ENCODE data around the gene TTF1.
A peak's percentile ranks its signal among the peaks of the same experiment; 100 is the strongest.

TTF1 gene, protein sequence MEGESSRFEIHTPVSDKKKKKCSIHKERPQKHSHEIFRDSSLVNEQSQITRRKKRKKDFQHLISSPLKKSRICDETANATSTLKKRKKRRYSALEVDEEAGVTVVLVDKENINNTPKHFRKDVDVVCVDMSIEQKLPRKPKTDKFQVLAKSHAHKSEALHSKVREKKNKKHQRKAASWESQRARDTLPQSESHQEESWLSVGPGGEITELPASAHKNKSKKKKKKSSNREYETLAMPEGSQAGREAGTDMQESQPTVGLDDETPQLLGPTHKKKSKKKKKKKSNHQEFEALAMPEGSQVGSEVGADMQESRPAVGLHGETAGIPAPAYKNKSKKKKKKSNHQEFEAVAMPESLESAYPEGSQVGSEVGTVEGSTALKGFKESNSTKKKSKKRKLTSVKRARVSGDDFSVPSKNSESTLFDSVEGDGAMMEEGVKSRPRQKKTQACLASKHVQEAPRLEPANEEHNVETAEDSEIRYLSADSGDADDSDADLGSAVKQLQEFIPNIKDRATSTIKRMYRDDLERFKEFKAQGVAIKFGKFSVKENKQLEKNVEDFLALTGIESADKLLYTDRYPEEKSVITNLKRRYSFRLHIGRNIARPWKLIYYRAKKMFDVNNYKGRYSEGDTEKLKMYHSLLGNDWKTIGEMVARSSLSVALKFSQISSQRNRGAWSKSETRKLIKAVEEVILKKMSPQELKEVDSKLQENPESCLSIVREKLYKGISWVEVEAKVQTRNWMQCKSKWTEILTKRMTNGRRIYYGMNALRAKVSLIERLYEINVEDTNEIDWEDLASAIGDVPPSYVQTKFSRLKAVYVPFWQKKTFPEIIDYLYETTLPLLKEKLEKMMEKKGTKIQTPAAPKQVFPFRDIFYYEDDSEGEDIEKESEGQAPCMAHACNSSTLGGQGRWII

DNA sequence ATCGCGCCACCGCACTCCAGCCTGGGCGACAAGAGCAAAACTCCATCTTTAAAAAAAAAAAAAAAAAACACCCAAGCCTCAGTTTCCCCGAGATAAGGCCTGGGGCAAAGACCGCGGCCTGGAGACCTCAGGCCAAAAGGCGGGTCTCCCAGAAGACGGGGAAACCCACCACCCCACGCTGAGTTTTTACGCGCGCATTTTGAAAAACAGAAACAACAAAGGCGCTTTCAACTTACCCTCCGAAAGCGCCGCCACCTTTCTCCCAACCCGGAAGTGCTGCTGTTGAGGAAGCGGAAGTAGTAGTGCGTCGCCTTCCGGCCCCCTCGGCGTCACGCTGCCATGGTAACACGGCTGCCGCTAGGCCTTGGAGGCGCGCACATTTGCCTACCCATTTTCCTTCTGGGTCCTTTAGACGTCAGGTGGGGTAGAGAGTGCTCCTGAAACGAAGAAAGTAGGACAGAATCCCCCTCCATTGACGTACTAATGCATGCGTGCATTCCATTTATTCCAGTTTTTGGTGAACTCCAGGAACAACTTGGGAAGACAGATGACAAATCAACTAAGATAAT, at the start of gene TTF1:
Gene TTF1, minus strand, starts transcription at position 287 of the 569 bp plus-strand sequence. CDS start 4,019 bp downstream, outside the sequence.
- peak; percentile 72 for DNase-seq (ENCODE audit: low read depth)

- DNase-seq (ENCODE audit: low read depth) = no peak
These were observed 49.6 kb upstream of the TTF1 start for GRCh38 chr9:132456241-132456640.

- no peak for DNase-seq (ENCODE audit: low read depth)
These were observed 44.6 kb upstream of the TTF1 start for GRCh38 chr9:132451276-132451675.

DNA sequence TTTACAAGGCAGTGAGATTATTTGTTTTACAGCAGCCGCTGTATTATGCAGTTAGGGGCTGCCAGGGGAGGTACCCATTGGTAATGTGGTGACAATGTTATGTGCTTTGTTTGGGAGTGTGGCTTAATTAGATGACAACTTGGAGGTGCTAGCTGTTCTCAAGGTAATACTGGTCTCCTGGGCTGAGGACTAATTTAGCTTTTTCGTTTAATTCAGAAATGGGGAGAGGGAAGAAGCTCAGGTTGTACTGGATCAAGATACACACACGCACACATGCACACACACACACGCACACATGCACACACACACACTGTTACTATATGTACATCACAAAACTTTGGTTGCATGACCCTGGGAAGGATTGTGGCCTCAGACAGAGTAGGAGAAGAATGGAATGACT, 41.3 kb upstream of the TTF1 start:
- DNase-seq (ENCODE audit: low read depth) = no peak

DNA sequence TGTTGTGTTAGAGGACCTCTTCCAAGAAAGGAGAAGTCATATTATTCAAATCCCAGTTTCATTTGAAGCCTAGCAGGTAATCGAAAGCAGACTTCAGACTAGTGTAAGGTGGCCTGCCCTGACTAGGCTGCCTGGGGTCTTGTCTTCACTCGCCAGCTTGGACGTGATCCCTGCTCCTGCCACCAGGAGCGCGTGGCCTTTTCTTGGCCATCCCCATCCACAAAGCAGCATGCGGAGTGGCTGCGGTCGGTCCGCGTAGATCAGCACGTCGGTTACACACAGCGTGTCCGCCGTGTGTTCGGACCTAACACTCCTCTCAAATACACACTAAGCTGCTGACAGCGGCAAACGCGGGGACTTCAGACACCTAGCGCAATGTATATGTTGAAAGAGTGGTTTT, 40.7 kb upstream of the TTF1 start:
- DNase-seq (ENCODE audit: low read depth) = no peak

- no peak for DNase-seq (ENCODE audit: low read depth)
These were observed 40.2 kb upstream of the TTF1 start for GRCh38 chr9:132446887-132447286.

DNA sequence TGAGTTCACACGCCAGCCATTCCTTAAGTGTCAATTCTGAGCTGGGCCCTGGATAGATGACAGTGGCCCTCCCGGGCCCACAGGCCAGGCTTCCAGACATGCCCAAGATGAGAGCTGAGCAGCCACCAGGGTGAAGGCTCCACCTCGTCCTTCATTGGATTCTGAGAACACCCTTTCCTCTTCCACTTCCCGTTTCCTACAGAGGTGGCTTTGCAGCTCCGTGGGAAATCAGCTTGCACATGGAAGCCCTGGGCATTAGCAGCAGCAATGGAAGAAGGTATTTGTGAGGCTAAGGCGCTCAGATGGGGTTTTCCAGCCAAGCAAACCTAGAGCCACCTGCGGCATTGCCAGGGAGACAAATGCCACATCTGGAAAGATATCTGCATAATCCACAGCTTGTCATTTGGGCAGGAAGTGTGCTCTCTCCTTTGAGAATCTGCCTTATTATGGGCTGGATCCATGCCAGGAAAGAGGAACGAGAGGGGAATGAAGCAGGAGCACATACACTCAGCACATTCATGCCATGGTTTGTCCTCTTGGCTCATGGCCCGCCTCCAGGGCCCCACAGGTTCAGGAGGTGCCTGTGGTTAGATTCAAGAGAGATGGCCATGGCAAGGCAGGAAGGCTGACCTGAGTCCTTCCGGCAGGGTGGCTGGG, 37.4 kb upstream of the TTF1 start:
- DNase-seq (ENCODE audit: low read depth) = no peak

DNA sequence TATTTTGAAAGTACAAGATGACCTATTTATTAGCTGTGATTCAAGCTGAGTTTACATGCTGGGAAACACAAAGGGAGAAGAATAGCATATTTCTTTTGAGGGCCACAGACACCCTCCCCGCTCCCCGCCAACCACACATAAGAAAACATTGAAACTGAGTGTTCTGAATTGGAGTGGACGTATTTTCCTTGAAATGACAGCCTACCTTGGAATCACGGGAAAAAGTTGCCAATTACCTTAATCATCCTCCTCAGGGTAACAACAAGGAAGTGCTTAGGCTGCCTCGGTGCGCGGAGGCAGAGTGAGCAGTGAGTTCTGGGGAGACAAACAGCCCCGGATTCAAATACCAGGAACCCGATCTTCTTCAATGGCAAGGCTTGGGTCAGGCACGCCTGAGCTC, 34.8 kb upstream of the TTF1 start:
- no peak for DNase-seq (ENCODE audit: low read depth)

- DNase-seq (ENCODE audit: low read depth) = no peak
These were observed 34.1 kb upstream of the TTF1 start for GRCh38 chr9:132440735-132441134.

DNA sequence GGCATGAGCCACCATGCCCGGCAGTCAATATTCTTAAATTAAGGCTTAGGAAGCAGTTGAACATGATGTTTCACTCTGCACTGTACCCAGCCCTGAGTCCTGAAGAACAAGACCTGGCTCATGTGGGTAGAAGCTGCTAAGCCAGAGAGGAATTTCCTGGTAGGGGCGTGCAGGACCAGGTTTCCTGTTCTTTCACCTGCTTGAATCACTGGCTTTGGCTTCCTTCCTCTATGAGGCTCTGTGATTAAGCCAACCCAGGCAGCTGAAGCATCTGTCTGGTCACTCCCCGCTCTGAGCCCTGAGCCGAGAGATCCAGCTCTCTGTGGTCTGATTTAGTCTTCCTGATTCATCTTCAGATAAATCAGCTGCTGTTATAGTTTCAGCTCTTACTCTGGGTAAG, 32.5 kb upstream of the TTF1 start:
- no peak for DNase-seq (ENCODE audit: low read depth)

GRCh38 chr9:132434881-132435280, 28.2 kb upstream of the TTF1 start:
- DNase-seq (ENCODE audit: low read depth) = no peak

DNA sequence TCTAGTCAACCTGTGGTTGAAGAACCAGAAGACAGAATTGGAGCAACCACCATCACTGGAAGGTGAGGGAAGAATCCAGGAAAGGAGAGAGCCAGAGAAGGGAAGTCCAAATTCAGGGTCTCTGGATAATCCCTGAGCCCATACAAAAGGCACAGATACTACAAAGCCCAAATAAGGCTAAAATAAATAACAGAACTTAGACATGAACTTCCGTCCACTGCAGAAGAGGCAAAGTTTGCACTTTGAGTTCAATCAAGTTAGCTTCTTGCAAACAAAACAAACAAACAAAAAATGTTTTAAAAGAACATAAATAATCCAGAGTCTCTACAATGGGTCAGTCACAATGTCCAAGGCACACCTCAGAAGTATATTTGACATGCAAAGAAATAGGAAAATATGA, 24.4 kb upstream of the TTF1 start:
- DNase-seq (ENCODE audit: low read depth) = no peak

GRCh38 chr9:132426639-132427414, 20.2 kb upstream of the TTF1 start:
- DNase-seq (ENCODE audit: low read depth) = no peak

DNA sequence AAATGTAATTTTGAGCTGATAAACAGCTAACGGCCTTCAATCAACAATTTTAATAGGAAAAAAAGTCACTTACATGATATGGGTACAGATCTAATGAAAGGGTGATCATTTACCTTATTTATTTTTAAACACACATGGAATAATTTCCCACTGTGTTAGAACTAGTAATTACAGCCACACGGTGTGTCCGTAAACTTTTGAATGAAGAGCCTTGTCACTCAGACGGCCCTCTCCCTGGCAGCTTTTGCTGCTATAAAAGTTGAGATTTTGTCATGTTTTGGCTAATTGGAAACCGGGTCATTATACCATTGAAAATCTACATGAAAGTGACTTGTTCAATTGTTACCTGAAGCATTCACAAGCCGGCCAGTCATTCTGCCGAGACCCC, 19.0 kb upstream of the TTF1 start:
- DNase-seq (ENCODE audit: low read depth) = no peak

DNA sequence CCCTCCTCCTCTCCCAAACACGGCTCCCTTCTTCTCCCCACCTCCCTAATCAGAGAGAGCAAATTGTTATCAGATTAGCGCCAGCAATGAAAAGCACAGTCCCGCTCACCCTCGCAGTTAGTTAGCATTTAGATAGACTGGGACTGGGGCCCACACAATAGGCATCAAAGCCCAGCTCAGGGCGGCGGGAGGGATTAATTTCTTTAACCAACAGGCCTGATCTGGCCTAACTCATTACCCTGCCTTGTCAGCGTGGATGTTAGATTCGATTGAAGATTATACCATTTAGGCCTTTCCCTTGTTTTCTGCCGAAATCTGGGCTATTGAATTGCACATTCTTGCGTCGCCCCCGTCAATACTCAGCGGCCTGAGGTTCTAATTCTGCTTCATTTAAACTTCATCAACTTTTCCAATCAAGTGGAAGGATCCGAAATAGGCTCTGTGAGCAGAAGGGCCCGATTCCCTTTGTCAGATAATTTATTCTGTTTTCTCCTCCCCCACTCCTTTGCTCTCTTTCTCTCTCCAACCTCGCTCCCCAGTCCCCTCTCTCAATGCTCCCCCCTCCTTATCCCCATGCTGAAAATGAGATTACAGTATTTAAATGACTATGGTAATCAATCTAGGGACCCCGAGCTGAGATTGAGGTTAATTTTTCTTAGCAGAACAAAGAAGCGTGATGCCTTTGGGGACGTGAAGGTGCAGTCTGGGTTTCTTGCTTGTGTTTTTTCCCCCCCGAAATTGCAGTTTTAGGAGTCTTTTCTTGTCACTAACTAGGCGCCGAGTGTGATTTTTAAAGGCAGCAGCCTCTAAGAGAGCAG, 18.4 kb upstream of the TTF1 start:
- DNase-seq (ENCODE audit: low read depth) = no peak

GRCh38 chr9:132423503-132423902, 16.9 kb upstream of the TTF1 start:
- no peak for DNase-seq (ENCODE audit: low read depth)

GRCh38 chr9:132422574-132422973, 15.9 kb upstream of the TTF1 start:
- no peak for DNase-seq (ENCODE audit: low read depth)

DNA sequence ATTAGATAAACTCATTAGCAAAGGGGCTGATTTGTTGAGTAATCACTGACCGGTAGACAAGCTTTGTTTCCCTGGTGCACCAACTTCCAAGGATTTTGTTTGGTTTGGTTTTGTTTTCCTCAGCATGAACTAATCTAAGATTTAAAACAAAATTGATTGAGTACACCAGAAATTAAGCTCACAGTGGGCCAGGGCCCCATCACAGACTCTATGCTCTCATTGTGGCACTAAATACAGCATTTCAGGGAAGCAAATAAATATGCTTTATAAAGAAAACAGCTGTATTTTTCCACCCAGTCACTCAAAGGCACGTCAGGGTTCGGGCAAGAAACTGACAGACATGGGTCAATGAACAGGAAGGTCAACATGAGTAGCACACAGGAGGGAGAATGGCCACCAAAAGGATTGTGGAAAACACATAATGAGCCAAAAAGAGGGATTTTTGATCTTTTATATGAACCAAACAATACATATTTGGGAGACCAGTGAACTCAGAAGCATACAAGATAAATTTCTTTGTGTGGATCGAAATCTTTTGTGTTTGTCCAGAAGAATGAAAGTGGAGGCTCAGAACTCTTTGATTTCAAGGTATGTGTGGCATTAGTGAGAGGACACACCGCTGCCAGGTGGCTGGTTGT, 12.2 kb upstream of the TTF1 start:
- no peak for DNase-seq (ENCODE audit: low read depth)

DNA sequence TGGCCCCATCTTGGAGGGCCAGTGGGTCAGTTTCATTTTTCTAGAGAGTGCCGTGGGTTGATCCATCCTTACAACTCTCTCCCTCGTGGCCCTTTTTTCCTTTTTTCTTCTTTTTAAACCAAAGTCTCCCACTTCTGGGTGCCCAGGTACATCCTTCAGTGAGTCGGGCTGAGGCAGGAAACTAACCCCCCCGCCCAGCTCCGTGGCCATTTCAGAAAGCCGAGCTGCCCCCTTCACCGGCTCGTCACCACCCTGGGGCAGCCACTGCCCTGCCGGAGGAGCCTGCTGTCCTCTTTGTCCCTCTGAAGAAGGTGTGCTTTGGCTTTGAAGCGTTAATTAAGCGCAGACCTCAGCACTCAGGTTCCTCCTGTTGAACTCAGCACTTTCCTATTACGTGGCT, 8.5 kb upstream of the TTF1 start:
- no peak for DNase-seq (ENCODE audit: low read depth)

DNA sequence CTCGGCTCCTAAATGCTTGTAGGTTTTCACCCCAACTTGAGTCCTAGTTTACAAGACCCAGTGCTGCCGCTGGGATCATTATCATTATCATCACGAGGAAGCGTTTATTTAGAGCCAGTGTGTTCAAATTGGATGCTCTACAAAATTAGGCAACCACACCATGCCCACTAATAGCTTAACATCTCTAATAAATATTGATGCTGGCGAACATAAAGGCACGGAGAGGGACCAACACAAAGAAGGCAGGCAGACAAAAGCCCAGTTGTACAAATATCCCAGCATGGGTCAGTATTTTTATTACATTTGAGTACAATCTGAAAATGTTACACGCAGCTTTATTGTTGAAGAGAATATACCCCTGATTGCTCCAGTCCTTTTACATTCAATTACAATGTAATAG, 8.1 kb upstream of the TTF1 start:
- no peak for DNase-seq (ENCODE audit: low read depth)
